H9 (cell line): ENCODE measurements around the gene KCNIP4. TPM values are rescaled to one million over a fixed set of nuclear protein-coding genes. Genes with fewer than 3 reads are reported as not detected.

Experiments used
- DNase-seq: peaks from one replicate; pipeline ENCODE4 v3.0.0-alpha.2; 2017
- H2AFZ ChIP-seq: one replicate; pipeline ENCODE4 v1.6.1; 2013; ENCODE audit warnings: mild to moderate bottlenecking, low read length, control low read depth, moderate library complexity
- H2AK5ac ChIP-seq: 2 replicates; pipeline ENCODE4 v1.6.1; 2013; ENCODE audit warnings: low read length, control low read depth, mixed read lengths; ENCODE audit not compliant: insufficient read length
- H2BK120ac ChIP-seq: one replicate; pipeline ENCODE4 v1.6.1; 2013; ENCODE audit warnings: low read depth, mild to moderate bottlenecking, low read length, control low read depth, inconsistent platforms; ENCODE audit not compliant: poor library complexity, severe bottlenecking
- H2BK12ac ChIP-seq: 2 replicates; pipeline ENCODE4 v1.6.1; 2013; ENCODE audit warnings: low read length, control low read depth, mixed read lengths, low read depth; ENCODE audit not compliant: insufficient read length
- H2BK15ac ChIP-seq: 2 replicates; pipeline ENCODE4 v1.6.1; 2013; ENCODE audit warnings: low read depth, low read length, control low read depth
- H2BK20ac ChIP-seq: one replicate; pipeline ENCODE4 v1.6.1; 2013; ENCODE audit warnings: low read depth, mild to moderate bottlenecking, low read length, control low read depth, inconsistent platforms; ENCODE audit not compliant: poor library complexity, severe bottlenecking
- H2BK5ac ChIP-seq: 2 replicates; pipeline ENCODE4 v1.6.1; 2013; ENCODE audit warnings: low read length, control low read depth, mixed read lengths; ENCODE audit not compliant: insufficient read length
- H3K14ac ChIP-seq: 2 replicates; pipeline ENCODE4 v1.6.1; 2013; ENCODE audit warnings: low read length, control low read depth; ENCODE audit not compliant: insufficient read depth
- H3K18ac ChIP-seq: 2 replicates; pipeline ENCODE4 v1.6.1; 2013; ENCODE audit warnings: low read depth, mild to moderate bottlenecking, mixed read lengths, low read length, control low read depth; ENCODE audit not compliant: insufficient read length
- H3K23ac ChIP-seq: 2 replicates; pipeline ENCODE4 v1.6.1; 2013; ENCODE audit warnings: low read length, control low read depth, mixed read lengths, low read depth; ENCODE audit not compliant: insufficient read length
- H3K23me2 ChIP-seq: 2 replicates; pipeline ENCODE4 v1.6.1; 2013; ENCODE audit warnings: low read depth, mild to moderate bottlenecking, mixed read lengths, low read length, control low read depth; ENCODE audit not compliant: insufficient read length, poor library complexity, severe bottlenecking
- H3K27ac ChIP-seq: 2 replicates; pipeline ENCODE4 v1.5.1; 2013; ENCODE audit warnings: low read length, control low read depth, mixed read lengths, low read depth; ENCODE audit not compliant: insufficient read length
- H3K27me3 ChIP-seq: 2 replicates; pipeline ENCODE4 v1.6.1; 2013; ENCODE audit warnings: low read length, control low read depth, inconsistent platforms; ENCODE audit not compliant: insufficient read depth
- H3K4ac ChIP-seq: 2 replicates; pipeline ENCODE4 v1.6.1; 2013; ENCODE audit warnings: low read depth, mild to moderate bottlenecking, control low read depth, inconsistent platforms, low read length, moderate library complexity
- H3K4me1 ChIP-seq: 2 replicates; pipeline ENCODE4 v1.6.1; 2013; ENCODE audit warnings: low read length, control low read depth, inconsistent platforms; ENCODE audit not compliant: insufficient read depth
- H3K4me2 ChIP-seq: 2 replicates; pipeline ENCODE4 v1.6.1; 2013; ENCODE audit warnings: low read length, control low read depth, mixed read lengths; ENCODE audit not compliant: insufficient read length, insufficient read depth
- H3K56ac ChIP-seq: 2 replicates; pipeline ENCODE4 v1.6.1; 2013; ENCODE audit warnings: low read depth, mild to moderate bottlenecking, mixed read lengths, low read length, control low read depth; ENCODE audit not compliant: insufficient read length
- H3K79me1 ChIP-seq: 2 replicates; pipeline ENCODE4 v1.6.1; 2013; ENCODE audit warnings: low read depth, mild to moderate bottlenecking, moderate library complexity, low read length, control low read depth, inconsistent platforms; ENCODE audit not compliant: insufficient read depth, poor library complexity, severe bottlenecking
- H3K79me2 ChIP-seq: 2 replicates; pipeline ENCODE4 v1.6.1; 2013; ENCODE audit warnings: low read length, control low read depth, inconsistent platforms; ENCODE audit not compliant: insufficient read depth
- H3K9ac ChIP-seq: 2 replicates; pipeline ENCODE4 v1.6.1; 2013; ENCODE audit warnings: low read length, control low read depth, mixed read lengths; ENCODE audit not compliant: insufficient read length; ENCODE audit errors: extremely low read depth
- H3K9me3 ChIP-seq: one replicate; pipeline ENCODE4 v1.6.1; 2013; ENCODE audit warnings: low read depth, low read length, inconsistent platforms; ENCODE audit not compliant: control insufficient read depth
- H3T11ph ChIP-seq: one replicate; pipeline ENCODE4 v1.6.1; 2013; ENCODE audit warnings: mild to moderate bottlenecking, low read length, control low read depth, inconsistent platforms
- H4K20me1 ChIP-seq: one replicate; pipeline ENCODE4 v1.6.1; 2013; ENCODE audit not compliant: control insufficient read depth, insufficient read length, insufficient read depth
- H4K5ac ChIP-seq: 2 replicates; pipeline ENCODE4 v1.6.1; 2013; ENCODE audit warnings: low read depth, mild to moderate bottlenecking, mixed read lengths, low read length, control low read depth; ENCODE audit not compliant: insufficient read length
- H4K8ac ChIP-seq: replicated peaks from 2 replicates; pipeline ENCODE4 v1.6.1; 2013; ENCODE audit warnings: low read length, control low read depth, mixed read lengths, low read depth; ENCODE audit not compliant: insufficient read length
- H4K91ac ChIP-seq: 2 replicates; pipeline ENCODE4 v1.6.1; 2013; ENCODE audit warnings: low read depth, mild to moderate bottlenecking, moderate library complexity, mixed read lengths, low read length, control low read depth; ENCODE audit not compliant: insufficient read length
- H3K27ac Mint-ChIP-seq, 3 experiments: 2 replicates in 2 of 3; 3 replicates in 1 of 3; pipeline ENCODE4 v1.8.0; 2020 to 2021; ENCODE audit warnings: mixed read lengths in 3 of 3, mild to moderate bottlenecking in 1 of 3, moderate library complexity in 1 of 3
- H3K27me3 Mint-ChIP-seq: 2 replicates; pipeline ENCODE4 v1.8.0; 2021; ENCODE audit warnings: low read depth, mild to moderate bottlenecking, moderate library complexity, mixed read lengths
- H3K36me3 Mint-ChIP-seq, 3 experiments: 2 replicates in 2 of 3; 3 replicates in 1 of 3; pipeline ENCODE4 v1.8.0; 2020 to 2021; ENCODE audit warnings: low read depth in 3 of 3, mixed read lengths in 3 of 3; ENCODE audit not compliant: insufficient read depth in 1 of 3
- H3K4me1 Mint-ChIP-seq, 2 experiments: 2 replicates each; pipeline ENCODE4 v1.8.0; 2020; ENCODE audit warnings: mixed read lengths in 2 of 2
- H3K4me3 Mint-ChIP-seq, 2 experiments: 2 replicates in 1 of 2; 3 replicates in 1 of 2; pipeline ENCODE4 v1.8.0; 2020 to 2021; ENCODE audit warnings: mild to moderate bottlenecking in 2 of 2, mixed read lengths in 2 of 2, moderate library complexity in 1 of 2
- H3K9me3 Mint-ChIP-seq, 2 experiments: 2 replicates in 1 of 2; 3 replicates in 1 of 2; pipeline ENCODE4 v1.8.0; 2020; ENCODE audit warnings: mild to moderate bottlenecking in 2 of 2, mixed read lengths in 2 of 2, moderate library complexity in 1 of 2
- CTCF ChIP-seq: fragments of 200-600 bp; sonication (generic); conservative IDR thresholded peaks from 3 replicates; pipeline ENCODE4 v1.8.0; 2021; ENCODE audit warnings: antibody characterized with exemption, mild to moderate bottlenecking
- WGBS: extraction: QIAGEN DNeasy Blood & Tissue Kit; methylation state at CpG from one replicate; pipeline ENCODE4 v1.1.7; 2013; ENCODE audit warnings: missing lambda C conversion rate, low lambda C conversion rate, mixed read lengths; ENCODE audit not compliant: insufficient read length; ENCODE audit errors: extremely low coverage; 5-methylcytosine and 5-hydroxymethylcytosine counted together
- microRNA-seq: library from miRNA; unstranded; fragments of <30 nt; microRNA quantifications from one replicate; pipeline ENCODE4, GENCODE V29; 2020; ENCODE audit warnings: borderline microRNAs expressed
- total RNA-seq: library from RNA; stranded (reverse); gene quantifications from 2 replicates; pipeline ENCODE4 v1.2.1, GENCODE V29; 2021

The KCNIP4 gene
- total RNA-seq, 1 experiment from 2014 or later: not detected

DNA sequence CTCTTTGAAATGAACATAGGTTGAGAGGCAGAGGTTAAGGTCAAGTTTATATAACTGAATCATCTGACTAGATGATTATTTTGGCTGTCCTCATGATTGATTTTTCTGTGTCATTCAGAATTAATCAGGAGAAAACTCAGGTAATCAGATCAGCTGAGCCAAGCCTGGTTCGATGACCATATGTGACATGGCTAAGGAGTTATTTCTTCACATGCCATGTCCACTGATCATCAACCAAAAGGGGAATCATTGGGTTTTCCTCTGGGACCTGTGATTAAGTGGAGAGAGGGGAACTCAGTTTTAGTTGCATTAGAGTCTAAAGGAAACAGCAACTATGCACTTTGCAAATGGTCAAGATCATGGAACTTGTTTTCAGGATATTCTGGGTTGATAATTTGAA is 1268.6 kb downstream of the KCNIP4 start:
- WGBS: no CpG with 5 or more reads among the region's 1 CpG
- H3T11ph ChIP-seq: no peak overlapping the region
- H3K4ac ChIP-seq: no peak overlapping the region
- H3K14ac ChIP-seq: no peak overlapping the region
- no peak overlapping the region for H4K91ac ChIP-seq
- H2BK12ac ChIP-seq: no peak overlapping the region
- no peak overlapping the region for H3K18ac ChIP-seq
- H3K79me2 ChIP-seq: no peaks in the 10 kb centered on the region
- H2BK20ac ChIP-seq: no peak overlapping the region
- no peak overlapping the region for H2AFZ ChIP-seq
- no peak overlapping the region for H3K9ac ChIP-seq
- peaks cover 2 to 9% of the 10 kb centered on the region in 2 experiments; a peak in 3 of 5 replicates for H3K9me3 Mint-ChIP-seq
- no peak overlapping the region for H3K4me3 Mint-ChIP-seq
- H3K23me2 ChIP-seq: no peaks in the 10 kb centered on the region
- no peak overlapping the region for H3K27ac ChIP-seq
- no peak overlapping the region for H4K8ac ChIP-seq
- no peak overlapping the region for H2AK5ac ChIP-seq
- H3K27me3 ChIP-seq: no peaks in the 10 kb centered on the region
- no peak for DNase-seq
- no peak overlapping the region for H3K23ac ChIP-seq
- H3K27me3 Mint-ChIP-seq: no peaks in the 10 kb centered on the region
- no peak overlapping the region for H4K5ac ChIP-seq
- H3K4me1 Mint-ChIP-seq: peaks cover 18 to 29% of the 10 kb centered on the region in 2 experiments
- no peaks in the 10 kb centered on the region for H3K79me1 ChIP-seq
- no peak overlapping the region for H2BK5ac ChIP-seq
- H3K4me2 ChIP-seq: no peak overlapping the region
- no peak overlapping the region for H3K27ac Mint-ChIP-seq
- H3K9me3 ChIP-seq: no peaks in the 10 kb centered on the region
- peaks cover 5% of the 10 kb centered on the region for H3K4me1 ChIP-seq
- peaks cover 0 to 7% (median 0%) of the 10 kb centered on the region in 3 experiments; a peak in 2 of 7 replicates for H3K36me3 Mint-ChIP-seq
- no peak for TF ChIP-seq CTCF
- no peak overlapping the region for H2BK15ac ChIP-seq
- H3K56ac ChIP-seq: no peak overlapping the region
- no peaks in the 10 kb centered on the region for H4K20me1 ChIP-seq
- no peak overlapping the region for H2BK120ac ChIP-seq

Small RNA genes lying within 50 kb of the gene (microRNA-seq; reads per million reads assigned to microRNA genes)
- gene MIR7978: not detected
